Endothelial cell of umbilical vein (primary cell): ENCODE measurements around the gene RNF150. TPM values are rescaled to one million over a fixed set of nuclear protein-coding genes. Genes with fewer than 3 reads are reported as not detected.

Source experiments
- BruUV-seq: library from RNA; stranded (reverse); fragments of 400-500 nt; replicated peaks from 2 replicates; lab custom pipeline; 2021; lab: Mats Ljungman, UMichigan
- CTCF ChIA-PET: fragments of 300-600, 350-600 bp; sonication (Branson Sonifier 250); formaldehyde crosslinking; loops from one replicate; lab custom pipeline; 2021; ENCODE audit warnings: antibody characterized with exemption, inconsistent platforms; lab: Charles Lee
- POLR2A ChIA-PET: fragments of 300-600, 350-600 bp; sonication (Branson Sonifier 250); formaldehyde crosslinking; loops from one replicate; lab custom pipeline; 2021; ENCODE audit warnings: antibody characterized with exemption, inconsistent platforms; lab: Charles Lee
- DNase-seq: peaks from one replicate; pipeline ENCODE4 v3.0.0-alpha.2; 2011; ENCODE audit warnings: low read depth, low spot score
- FAIRE-seq: peaks from 2 replicates; lab custom pipeline; 2011; peaks lifted over from hg19 to GRCh38; lab: Jason Lieb, UNC
- H2AFZ ChIP-seq: 2 replicates; pipeline ENCODE4 v1.6.0; 2012; ENCODE audit warnings: low read depth, low read length, control low read depth, inconsistent platforms
- H3K27ac ChIP-seq: 2 replicates; pipeline ENCODE4 v1.5.1; 2011; ENCODE audit warnings: low read depth, mild to moderate bottlenecking, control low read depth, low read length, moderate library complexity; ENCODE audit not compliant: insufficient read depth
- H3K27me3 ChIP-seq, 2 experiments: 2 replicates each; pipeline versions ENCODE4 v1.6.0 to v1.6.1; 2011; ENCODE audit warnings: low read length in 2 of 2, mixed read lengths in 1 of 2; ENCODE audit not compliant: control insufficient read depth in 2 of 2, insufficient read depth in 2 of 2
- H3K36me3 ChIP-seq, 2 experiments: 2 replicates in 1 of 2; 3 replicates in 1 of 2; pipeline ENCODE4 v1.5.1; 2011; ENCODE audit warnings: low read length in 2 of 2, mild to moderate bottlenecking in 1 of 2, moderate library complexity in 1 of 2; ENCODE audit not compliant: control insufficient read depth in 2 of 2, insufficient read depth in 2 of 2; ENCODE audit errors: extremely low read depth in 1 of 2
- H3K4me1 ChIP-seq: 3 replicates; pipeline ENCODE4 v1.5.1; 2011; ENCODE audit warnings: mild to moderate bottlenecking, low read length; ENCODE audit not compliant: control insufficient read depth, insufficient read depth; ENCODE audit errors: extremely low read depth
- H3K4me2 ChIP-seq: 2 replicates; pipeline ENCODE4 v1.6.1; 2011; ENCODE audit warnings: low read length, control low read depth, mixed read lengths; ENCODE audit not compliant: insufficient read depth
- H3K4me3 ChIP-seq, 3 experiments: fragments of 200-600 bp in 1 of 3; sonication (generic), shearing (Covaris generic) in 1 of 3; replicated peaks in 1 of 3; 2 replicates each; pipeline ENCODE4 v1.5.1; 2011 to 2016; ENCODE audit warnings: control low read depth in 3 of 3, low read length in 3 of 3, mild to moderate bottlenecking in 2 of 3, inconsistent platforms in 1 of 3, low read depth in 1 of 3, moderate library complexity in 1 of 3; ENCODE audit not compliant: insufficient read depth in 1 of 3
- H3K79me2 ChIP-seq: 2 replicates; pipeline ENCODE4 v1.6.0; 2012; ENCODE audit warnings: low read length, inconsistent platforms; ENCODE audit not compliant: control insufficient read depth, insufficient read depth
- H3K9ac ChIP-seq: replicated peaks from 2 replicates; pipeline ENCODE3; 2011; ENCODE audit warnings: low read length, control low read depth; ENCODE audit not compliant: insufficient read depth; ENCODE audit errors: extremely low read depth
- H3K9me1 ChIP-seq: replicated peaks from 3 replicates; pipeline ENCODE4 v1.6.0; 2011; ENCODE audit warnings: mild to moderate bottlenecking, low read length; ENCODE audit not compliant: control insufficient read depth, insufficient read depth; ENCODE audit errors: extremely low read depth
- H3K9me3 ChIP-seq: replicated peaks from 2 replicates; pipeline ENCODE4 v1.5.1; 2012; ENCODE audit warnings: low read length, inconsistent platforms; ENCODE audit not compliant: control insufficient read depth, insufficient read depth
- H4K20me1 ChIP-seq: replicated peaks from 2 replicates; pipeline ENCODE3; 2011; ENCODE audit warnings: mild to moderate bottlenecking, low read length; ENCODE audit not compliant: control insufficient read depth, insufficient read depth; ENCODE audit errors: extremely low read depth
- EZH2 ChIP-seq: IDR thresholded peaks from 2 replicates; pipeline ENCODE4 v1.6.1; 2012; ENCODE audit warnings: borderline replicate concordance, low read depth, mild to moderate bottlenecking, moderate library complexity, low read length, inconsistent platforms; ENCODE audit not compliant: severe bottlenecking
- FOS ChIP-seq: IDR thresholded peaks from 2 replicates; pipeline ENCODE4 v1.6.1; 2011; ENCODE audit warnings: mild to moderate bottlenecking, low read length, moderate library complexity, borderline replicate concordance; ENCODE audit not compliant: insufficient read depth
- GATA2 ChIP-seq: IDR thresholded peaks from 2 replicates; pipeline ENCODE4 v1.7.0; 2011; ENCODE audit warnings: low read depth, mild to moderate bottlenecking, moderate library complexity, mixed read lengths, low read length; ENCODE audit not compliant: insufficient read length, insufficient read depth
- JUN ChIP-seq: IDR thresholded peaks from 2 replicates; pipeline ENCODE4 v1.6.1; 2011; ENCODE audit warnings: borderline replicate concordance, low read depth; ENCODE audit not compliant: insufficient read length, insufficient read depth
- MYC ChIP-seq: IDR thresholded peaks from one replicate; pipeline ENCODE4 v1.6.1; 2011; ENCODE audit warnings: mild to moderate bottlenecking, low read depth, low read length
- POLR2A ChIP-seq: IDR thresholded peaks from 2 replicates; pipeline ENCODE4 v1.6.1; 2012; ENCODE audit warnings: low read depth, mild to moderate bottlenecking, control low read depth, low read length
- POLR2AphosphoS5 ChIP-seq: IDR thresholded peaks from 2 replicates; pipeline ENCODE4 v1.6.1; 2012; ENCODE audit warnings: low read depth, mild to moderate bottlenecking, control low read depth, low read length, moderate library complexity; ENCODE audit not compliant: insufficient read depth
- dilution Hi-C: fragments of 300-500 bp; cut with MboI; formaldehyde crosslinking; loops from one replicate; pipeline ENCODE4 v1.15.0; 2019; ENCODE audit warnings: low sequenced_read_pairs; ENCODE audit not compliant: extremely low pct_ligation_motif_present
- intact Hi-C: fragments of 100-400 bp; cut with micrococcal nuclease; formaldehyde crosslinking; loops from one replicate; pipeline ENCODE4 v1.10.0; 2022
- polyA plus RNA-seq, 4 experiments: library from polyadenylated mRNA; depleted of rRNA in 3 of 4; stranded (reverse) in 3 of 4; unstranded in 1 of 4; fragments of >200 nt; gene quantifications; 2 replicates each; pipeline versions ENCODE4 v1.2.1 to v1.2.3, GENCODE V29; 2011 to 2012; ENCODE audit warnings: missing spikeins in 1 of 4
- total RNA-seq: library from RNA; stranded (reverse); gene quantifications from 2 replicates; pipeline ENCODE4 v1.2.3, GENCODE V29; 2021
- TF ChIP-seq, protein P1 (sequence below): IDR thresholded peaks from 2 replicates; pipeline ENCODE4 v1.6.1; 2011; ENCODE audit not compliant: insufficient read depth, insufficient read length
- TF ChIP-seq, protein P2 (sequence below), 2 donors: IDR thresholded peaks; 1 replicate in 1 of 2; 2 replicates in 1 of 2; pipeline ENCODE4 v1.5.1; 2011; ENCODE audit warnings: low read length in 2 of 2, mild to moderate bottlenecking in 2 of 2, moderate library complexity in 2 of 2, control low read depth in 1 of 2, inconsistent platforms in 1 of 2, low read depth in 1 of 2; ENCODE audit not compliant: insufficient read depth in 1 of 2; ENCODE audit errors: extremely low read depth in 1 of 2

RNF150 gene
- total and polyA plus RNA-seq, 2 donors (not counting 3 experiments of a cell fraction or from before 2014, with no cell fraction given), result 0.33 to 0.35 TPM

DNA sequence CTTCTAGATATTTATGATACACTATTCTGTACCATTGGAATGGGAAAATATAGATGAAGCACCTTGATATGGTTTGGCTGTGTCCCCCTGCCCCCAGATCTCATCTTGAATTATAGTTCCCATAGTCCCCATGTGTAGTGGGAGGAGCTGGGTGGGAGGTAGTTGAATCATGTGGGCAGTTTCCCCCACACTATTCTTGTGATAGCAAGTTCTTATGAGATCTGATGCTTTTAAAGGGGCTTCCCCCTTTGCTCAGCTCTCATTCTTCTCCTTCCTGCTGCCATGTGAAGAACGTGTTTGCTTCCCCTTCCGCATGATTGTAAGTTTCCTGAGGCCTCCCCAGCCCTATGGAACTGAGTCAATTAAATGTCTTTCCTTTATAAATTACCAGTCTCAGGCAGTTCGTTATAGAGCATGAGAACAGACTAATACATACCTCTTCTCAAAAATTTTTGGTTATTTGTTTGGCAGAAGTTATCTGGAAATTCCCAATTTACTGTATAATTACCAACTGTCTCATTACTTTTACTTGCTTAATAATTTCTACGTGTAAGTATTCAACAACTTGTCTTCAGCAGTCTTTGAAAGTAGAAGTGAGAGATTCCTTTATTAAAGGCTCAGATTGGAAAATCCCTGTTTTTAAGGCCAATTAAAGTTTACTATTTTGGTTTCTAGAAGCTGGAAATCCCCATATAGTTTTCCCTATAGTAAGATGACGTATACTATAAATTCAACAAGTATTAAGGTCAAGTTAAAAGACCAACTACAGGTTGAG is 152.7 kb downstream of the RNF150 start:
- Histone ChIP-seq H4K20me1 (no peaks in the 10 kb centered on the region), H3K36me3 (no peaks in the 10 kb centered on the region), H3K9me3 (no peaks in the 10 kb centered on the region), H3K9me1 (no peaks in the 10 kb centered on the region), H3K9ac (no peak overlapping the region), H3K4me2 (no peak overlapping the region), H3K27me3 (no peaks in the 10 kb centered on the region), H3K4me1 (no peaks in the 10 kb centered on the region), H3K27ac (no peak overlapping the region), H3K4me3 (no peak overlapping the region), H2AFZ (no peak overlapping the region), H3K79me2 (no peaks in the 10 kb centered on the region)
- DNase-seq (no peak), FAIRE-seq (no peak)
- BruUV-seq, result no TSS peak
- ChIA-PET POLR2A (no interaction called here), CTCF (no interaction called here)
- no peak for TF ChIP-seq POLR2AphosphoS5
- no peak for TF ChIP-seq EZH2
- TF ChIP-seq FOS, result no peak
- TF ChIP-seq, protein P1, sequence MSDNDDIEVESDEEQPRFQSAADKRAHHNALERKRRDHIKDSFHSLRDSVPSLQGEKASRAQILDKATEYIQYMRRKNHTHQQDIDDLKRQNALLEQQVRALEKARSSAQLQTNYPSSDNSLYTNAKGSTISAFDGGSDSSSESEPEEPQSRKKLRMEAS, result no peak
- no peak for TF ChIP-seq MYC
- TF ChIP-seq, protein P2, sequence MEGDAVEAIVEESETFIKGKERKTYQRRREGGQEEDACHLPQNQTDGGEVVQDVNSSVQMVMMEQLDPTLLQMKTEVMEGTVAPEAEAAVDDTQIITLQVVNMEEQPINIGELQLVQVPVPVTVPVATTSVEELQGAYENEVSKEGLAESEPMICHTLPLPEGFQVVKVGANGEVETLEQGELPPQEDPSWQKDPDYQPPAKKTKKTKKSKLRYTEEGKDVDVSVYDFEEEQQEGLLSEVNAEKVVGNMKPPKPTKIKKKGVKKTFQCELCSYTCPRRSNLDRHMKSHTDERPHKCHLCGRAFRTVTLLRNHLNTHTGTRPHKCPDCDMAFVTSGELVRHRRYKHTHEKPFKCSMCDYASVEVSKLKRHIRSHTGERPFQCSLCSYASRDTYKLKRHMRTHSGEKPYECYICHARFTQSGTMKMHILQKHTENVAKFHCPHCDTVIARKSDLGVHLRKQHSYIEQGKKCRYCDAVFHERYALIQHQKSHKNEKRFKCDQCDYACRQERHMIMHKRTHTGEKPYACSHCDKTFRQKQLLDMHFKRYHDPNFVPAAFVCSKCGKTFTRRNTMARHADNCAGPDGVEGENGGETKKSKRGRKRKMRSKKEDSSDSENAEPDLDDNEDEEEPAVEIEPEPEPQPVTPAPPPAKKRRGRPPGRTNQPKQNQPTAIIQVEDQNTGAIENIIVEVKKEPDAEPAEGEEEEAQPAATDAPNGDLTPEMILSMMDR (IDR thresholded peaks at IDR 0.05; ENCODE audit: extremely low read depth in 1 of 2, insufficient read depth in 1 of 2, low read depth in 1 of 2, low read length in 2 of 2), result no peak
- no peak for TF ChIP-seq JUN
- no peak for TF ChIP-seq GATA2
- no peak for TF ChIP-seq POLR2A
- dilution Hi-C loops (no loop called here), intact Hi-C loops (no loop called here)
